KG1 (cell line): Measurements from ENCODE around the gene CCNI2.
"Not testable (repeated sequence)": the region's sequence is repeated elsewhere in the genome, so short reads cannot be mapped to it uniquely, and the experiment has no call there.

Experiments used
- DNase-seq: peaks from one replicate; lab custom pipeline; 2025; lab: John Stamatoyannopoulos, UW

Gene CCNI2

GRCh38 chr5:132781029-132781428 is 33.8 kb downstream of the CCNI2 start:
- no peak for DNase-seq

- no peak for DNase-seq
These were observed 34.9 kb downstream of the CCNI2 start for GRCh38 chr5:132782101-132782500.

GRCh38 chr5:132785365-132785764 is 38.1 kb downstream of the CCNI2 start:
- no peak for DNase-seq

GRCh38 chr5:132785864-132786263 is 38.6 kb downstream of the CCNI2 start:
- no peak for DNase-seq

- no peak for DNase-seq
These were observed 39.9 kb downstream of the CCNI2 start for GRCh38 chr5:132787076-132787475.

GRCh38 chr5:132788508-132788907 is 41.3 kb downstream of the CCNI2 start:
- DNase-seq: no peak

- no peak for DNase-seq
These were observed 42.0 kb downstream of the CCNI2 start for GRCh38 chr5:132788990-132789886.

- DNase-seq: no peak
These were observed 43.1 kb downstream of the CCNI2 start for GRCh38 chr5:132790201-132790865.

GRCh38 chr5:132791026-132791425 is 43.8 kb downstream of the CCNI2 start:
- no peak for DNase-seq

GRCh38 chr5:132797651-132798050 is 50.4 kb downstream of the CCNI2 start:
- DNase-seq: no peak

GRCh38 chr5:132799392-132799791 is 52.2 kb downstream of the CCNI2 start:
- DNase-seq: no peak

- no peak for DNase-seq
These were observed 53.3 kb downstream of the CCNI2 start for GRCh38 chr5:132800545-132800944.

- DNase-seq: no peak
These were observed 54.9 kb downstream of the CCNI2 start for GRCh38 chr5:132802044-132802684.

GRCh38 chr5:132802685-132803066 is 55.5 kb downstream of the CCNI2 start:
- not testable (repeated sequence) for DNase-seq
